NCI-H1436 treated with DMSO at 0.1 percent for 48 hours (cell line): ENCODE data around the gene ARHGAP24.

Experiments used
- DNase-seq: peaks from one replicate; lab custom pipeline; 2025; lab: John Stamatoyannopoulos, UW

ARHGAP24 gene

DNA sequence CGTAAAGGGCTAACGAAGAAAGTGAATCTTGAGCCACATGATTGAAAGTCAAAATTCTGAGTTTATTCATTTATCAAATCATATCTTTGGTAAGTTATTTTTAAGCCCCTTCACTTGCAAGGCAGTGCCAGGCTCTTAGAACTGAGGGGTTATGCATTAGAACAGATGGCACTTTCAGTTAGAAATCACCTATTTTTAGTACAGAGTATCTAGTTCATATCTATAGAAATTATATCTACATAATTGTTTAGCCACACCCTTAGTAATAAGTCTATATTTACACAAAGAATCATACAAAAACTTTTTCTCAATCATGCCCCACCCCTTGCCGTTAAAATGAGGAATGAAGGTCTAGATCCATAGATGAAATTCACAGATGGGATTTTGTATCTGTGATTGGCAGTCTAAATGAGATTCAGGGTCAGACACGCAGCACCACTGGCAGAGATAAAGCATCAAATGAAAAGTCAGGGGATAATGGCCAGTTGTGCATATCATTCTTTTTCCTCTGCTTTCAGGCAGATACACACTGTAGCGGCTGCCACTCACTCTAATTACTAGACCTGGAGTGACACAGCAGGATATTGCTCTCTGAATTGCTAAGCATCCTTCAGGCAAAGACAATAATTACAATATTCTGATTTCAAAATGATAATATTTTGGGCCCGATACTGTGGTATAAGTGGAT lies 444.4 kb downstream of the ARHGAP24 start:
- no peak for DNase-seq

DNA sequence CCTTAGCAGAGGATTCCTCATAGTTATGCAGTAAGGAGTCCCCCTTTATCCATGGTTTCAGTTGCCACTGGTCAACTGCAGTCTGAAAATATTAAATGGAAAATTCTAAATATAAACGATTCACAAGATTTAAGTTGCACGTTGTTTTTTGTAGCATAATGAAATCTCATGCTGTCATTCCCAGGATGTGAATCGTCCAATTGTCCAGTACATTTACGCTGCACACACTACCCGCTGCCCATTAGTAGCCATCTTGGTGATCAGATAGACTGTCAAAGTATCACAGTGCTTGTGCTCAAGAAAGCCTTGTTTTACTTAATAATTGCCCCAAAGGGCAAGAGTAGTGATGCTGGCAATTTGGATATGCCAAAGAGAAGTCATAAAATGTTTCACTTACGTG lies 450.1 kb downstream of the ARHGAP24 start:
- no peak for DNase-seq

DNA sequence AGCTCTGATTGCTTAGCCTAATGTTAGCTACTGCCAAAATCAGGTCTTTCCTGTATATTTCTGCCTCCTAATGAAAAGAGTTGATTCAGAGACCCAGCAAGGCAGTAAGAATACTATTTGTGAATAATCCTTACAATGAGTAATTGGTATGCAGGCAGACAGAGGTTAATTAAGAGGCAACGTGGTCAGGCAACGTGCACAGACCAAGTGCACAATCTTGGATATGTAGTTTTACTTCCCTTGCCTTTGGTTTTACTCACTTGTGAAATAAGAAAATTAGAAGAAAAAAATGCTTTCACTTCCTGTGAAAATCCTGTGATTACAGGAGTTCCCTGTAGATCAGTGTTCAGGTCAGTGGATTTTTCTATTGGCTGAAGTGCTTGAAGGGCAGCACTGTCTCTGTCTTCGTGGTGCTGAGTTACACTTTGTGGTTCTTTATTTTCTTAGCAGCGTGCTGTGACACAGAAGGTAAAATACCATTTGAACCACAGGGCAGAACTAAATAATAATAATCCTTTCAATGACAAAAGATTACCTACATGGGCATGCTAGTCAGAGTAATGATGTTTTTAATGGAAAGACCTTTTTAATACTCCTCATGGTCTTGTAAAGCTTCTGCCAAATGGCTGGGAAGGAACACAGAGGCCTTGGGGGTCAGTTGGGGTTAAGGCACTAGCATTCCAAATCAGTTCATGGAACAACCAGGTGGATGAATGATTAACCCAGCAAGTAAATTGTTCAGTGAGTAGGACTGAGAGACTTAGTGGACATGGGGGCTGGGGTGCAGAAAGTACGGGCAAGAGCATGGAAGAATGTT lies 454.0 kb downstream of the ARHGAP24 start:
- no peak for DNase-seq

DNA sequence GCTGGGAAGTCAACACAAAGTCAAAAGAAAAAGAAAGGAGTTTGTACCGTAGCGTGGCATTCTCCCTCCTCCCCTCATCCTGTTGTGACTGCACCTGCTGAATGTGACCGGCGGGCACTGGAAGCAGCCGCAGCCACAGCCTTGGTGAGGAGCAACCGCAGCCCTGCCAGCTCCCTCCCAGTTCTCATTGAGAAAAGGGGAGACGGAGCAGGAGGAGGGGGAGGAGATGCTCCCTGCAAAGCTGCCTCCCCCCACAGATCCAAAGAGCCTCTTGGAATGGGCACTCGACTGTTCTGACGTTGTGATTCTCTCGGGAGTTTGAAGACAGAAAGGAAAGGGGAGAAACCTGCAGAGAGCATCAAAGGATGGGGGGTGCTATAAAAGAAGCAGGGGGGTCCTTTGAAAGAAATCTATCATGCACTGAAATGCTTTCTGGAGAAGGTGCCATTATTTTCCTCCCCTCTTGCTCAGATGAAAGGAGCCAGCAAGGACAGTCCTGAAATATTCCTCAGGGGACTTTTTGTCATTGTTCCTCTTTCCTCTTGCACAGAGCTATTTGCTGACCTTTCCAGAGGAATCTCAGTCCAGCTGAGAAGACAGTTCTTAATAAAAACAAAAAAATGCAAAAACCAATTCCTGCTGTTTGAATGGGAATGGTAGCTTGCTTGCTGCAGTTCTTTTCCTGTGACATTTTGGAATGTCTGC lies 455.2 kb downstream of the ARHGAP24 start:
- no peak for DNase-seq

DNA sequence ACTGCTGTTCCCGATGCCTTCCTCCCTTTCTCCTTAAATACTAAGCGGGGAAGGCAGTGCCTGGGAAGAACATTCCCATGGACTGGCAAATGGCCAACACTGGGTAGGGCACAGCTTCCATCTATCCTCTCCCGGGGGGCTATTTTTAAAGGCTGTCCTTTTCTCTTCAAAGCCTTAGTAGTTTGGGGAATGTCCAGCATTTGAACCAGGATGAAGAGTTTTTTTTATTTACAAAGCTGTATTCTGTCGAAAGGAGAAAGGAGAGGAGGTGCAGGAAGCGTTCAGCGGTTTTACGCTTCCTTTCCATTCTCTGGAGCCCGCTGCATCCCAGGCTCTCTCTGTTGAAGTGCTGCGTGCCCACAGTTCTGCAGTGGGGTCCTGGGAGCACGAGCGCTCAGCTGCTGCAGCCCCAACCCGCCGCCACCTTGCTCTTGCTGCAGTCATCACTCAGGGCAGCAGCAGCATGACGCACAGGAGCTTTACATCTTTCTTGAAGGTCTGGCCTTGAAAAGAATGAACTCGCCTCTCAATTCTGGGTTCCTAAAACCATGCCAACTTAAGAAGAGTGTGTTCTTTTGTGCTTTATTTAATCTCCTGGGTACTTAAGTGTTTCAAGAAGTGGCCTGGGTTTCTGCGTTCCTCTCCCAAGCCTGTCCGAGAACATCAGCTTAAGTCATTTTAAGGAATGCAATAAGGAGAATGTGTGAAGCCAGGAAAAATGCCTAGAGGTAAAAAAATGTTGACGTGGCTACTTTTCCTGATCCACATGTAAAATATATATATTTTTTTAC lies 457.7 kb downstream of the ARHGAP24 start:
- no peak for DNase-seq

DNA sequence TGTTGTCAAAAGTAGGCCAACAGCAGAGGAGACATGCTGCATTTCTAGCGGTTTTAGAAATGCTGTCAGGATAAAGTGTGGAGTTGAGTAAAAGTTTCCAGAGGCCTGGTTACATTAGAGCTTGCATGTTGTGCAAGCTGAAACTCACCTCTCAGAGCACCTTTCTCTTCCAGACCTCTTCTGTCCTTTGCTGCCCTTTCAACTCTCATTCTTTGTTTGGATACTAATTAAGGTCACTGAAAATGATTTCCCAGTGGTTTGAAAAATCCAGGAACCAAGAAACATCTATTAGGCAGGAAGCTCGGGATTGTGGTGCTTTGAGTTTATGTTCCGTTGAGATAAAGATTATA lies 458.3 kb downstream of the ARHGAP24 start:
- DNase-seq, result no peak

DNA sequence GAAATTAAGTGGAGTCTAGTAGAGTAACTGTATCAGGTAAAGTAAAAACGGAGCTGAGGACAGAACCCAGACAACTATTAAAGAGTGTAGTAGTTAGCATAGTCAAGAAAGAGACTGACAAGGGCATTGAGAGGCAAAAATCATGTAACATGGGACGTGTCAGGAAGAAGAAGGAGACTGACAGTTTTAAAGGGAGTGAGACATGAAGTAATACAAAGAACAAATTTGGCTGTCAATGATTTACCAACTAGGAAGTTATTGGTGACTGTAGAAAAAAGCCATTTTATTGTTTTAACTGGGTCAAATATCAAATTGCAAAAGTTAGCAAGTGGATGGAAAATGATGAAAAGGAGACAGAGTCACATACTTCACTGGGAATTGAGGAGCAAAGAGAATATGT lies 462.6 kb downstream of the ARHGAP24 start:
- DNase-seq, result no peak

DNA sequence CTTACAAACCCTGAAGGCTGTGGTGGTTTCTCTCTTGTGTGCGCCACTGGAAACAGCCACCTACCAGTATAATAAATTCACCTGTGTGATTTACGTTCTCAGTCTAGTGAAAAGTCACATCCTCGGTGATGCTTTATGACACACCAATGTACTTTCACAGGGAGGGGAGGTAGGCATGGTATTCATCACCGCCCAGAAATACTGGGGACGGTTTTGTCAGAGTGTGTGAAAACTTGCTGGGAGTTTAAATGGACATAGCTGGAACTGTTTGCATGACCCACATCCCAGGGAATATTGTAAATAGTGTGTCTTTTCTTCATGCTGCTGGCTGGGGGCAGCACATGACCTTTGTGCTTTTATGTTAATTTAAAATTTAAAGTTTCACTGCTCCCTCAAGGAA lies 463.1 kb downstream of the ARHGAP24 start:
- no peak for DNase-seq

DNA sequence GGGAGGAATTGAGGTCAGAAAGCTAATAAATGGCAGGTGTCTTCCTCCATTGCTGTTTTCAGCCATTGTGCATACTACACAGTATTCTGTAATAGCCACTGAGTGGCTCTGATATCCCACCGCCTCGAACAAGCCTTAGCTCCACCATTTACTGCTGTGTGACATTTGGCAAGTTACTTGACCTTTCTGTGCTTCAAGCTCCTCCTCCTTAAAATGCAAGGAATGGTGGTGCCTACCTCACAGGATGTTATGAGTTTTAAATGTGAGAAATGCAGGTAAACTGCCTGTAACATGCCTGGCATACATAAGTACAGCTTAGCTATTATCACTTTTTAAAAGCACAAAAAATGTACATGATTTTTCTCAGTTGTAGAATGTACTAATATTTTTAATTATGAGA lies 464.0 kb downstream of the ARHGAP24 start:
- DNase-seq, result no peak

DNA sequence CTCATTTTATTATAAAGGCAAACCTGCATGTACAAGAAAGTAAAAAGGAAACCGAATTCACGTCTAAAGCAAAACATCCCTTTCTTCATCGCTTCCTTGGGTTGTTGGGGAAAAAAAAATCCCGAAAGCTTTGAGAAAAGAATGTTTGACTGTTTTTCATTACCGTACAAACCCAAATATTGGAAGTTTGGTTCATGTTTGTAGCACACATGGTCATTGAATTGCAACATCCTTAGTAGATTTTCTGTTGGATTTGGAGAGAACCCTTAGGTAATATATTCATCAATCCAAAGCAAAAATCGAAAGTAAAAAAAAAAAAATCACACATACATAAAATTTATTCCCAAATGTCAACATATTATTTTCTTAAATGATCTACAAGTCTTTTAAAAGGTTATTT lies 464.6 kb downstream of the ARHGAP24 start:
- DNase-seq, result no peak

DNA sequence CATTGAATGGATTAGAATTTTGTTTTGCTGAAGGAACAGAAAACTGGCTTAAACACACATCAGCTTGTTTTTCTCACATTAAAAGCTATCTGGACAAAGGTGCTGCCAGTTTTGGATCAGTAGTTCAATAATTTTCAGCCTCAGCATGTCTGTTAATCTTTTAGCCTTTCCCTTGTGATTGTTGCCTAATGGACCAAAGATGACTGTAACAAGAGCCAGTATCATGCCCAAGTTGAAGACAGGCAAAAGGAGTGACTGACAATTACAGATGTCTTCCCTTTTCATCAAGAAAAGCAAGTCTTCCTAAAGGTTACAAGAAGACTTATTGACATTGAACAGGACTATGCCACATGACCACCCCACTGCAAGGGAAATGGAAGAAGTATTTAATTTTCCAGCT lies 465.2 kb downstream of the ARHGAP24 start:
- DNase-seq, result no peak

DNA sequence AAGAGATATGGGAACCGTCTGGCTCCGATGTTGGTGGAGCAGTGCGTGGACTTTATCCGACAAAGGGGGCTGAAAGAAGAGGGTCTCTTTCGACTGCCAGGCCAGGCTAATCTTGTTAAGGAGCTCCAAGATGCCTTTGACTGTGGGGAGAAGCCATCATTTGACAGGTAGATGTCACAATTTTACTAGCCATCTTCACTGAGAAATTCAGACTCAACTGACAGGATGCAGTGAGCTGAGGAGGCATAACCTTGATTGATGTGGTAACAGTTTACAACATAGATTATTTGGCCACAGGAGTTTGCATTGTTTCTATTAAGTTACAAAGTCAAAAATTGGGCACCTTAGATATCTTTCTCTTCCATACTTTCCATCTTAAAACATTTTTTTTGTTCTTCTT lies 467.2 kb downstream of the ARHGAP24 start:
- no peak for DNase-seq

DNA sequence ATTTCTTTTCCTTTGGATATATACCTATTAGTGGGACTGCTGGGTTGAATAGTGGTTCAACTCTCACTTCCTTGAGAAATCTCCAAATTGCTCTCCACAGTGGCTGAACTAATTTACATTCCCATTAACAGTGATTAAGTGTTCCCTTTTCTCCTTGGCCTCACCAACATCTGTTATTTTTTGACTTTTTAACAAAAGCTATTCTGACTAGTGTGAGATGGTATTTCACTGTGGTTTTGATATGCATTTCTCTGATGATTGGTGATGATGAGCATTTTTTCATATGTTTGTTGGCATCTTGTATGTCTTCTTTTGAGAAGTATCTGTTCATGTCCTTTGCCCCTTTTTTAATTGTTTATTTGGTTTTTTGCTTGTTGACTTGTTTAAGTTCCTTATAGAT lies 471.9 kb downstream of the ARHGAP24 start:
- DNase-seq, result no peak

DNA sequence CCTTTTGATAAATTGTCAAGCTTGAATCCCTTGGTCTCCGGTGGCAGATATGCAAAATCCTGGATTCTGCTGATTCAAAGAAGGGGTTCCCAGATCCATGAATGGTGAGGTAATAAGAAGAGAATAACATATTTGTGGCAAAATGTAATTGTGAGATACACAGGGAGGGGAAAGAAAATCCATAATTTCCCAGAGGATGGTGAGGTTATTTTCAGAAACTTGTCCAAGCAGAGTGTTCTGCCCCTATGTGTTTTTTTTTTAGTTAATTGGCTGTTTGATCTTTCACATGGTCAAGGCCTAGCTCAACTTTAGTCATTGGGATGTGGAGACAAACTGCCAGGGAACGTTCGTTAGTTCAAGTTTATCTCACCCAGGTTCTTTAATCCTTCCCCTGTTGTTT lies 476.1 kb downstream of the ARHGAP24 start:
- no peak for DNase-seq

DNA sequence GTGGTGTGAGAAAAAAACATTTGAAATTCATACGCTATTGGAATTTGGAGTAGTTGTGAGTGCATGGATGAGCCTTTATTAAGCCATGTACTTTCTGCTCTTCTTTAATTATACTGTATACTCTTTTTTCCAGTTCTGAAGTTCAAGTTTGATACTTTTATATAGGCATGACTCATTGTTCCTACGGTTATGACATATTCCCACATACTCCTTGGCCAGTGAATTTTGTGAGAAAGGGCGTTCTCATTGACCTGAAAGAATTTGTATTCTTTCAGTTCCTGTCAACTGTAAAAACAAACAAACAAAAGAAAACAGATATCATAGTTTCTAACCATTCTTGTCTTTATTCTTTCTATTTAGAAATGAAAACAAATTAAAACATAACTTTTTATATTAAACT lies 477.6 kb downstream of the ARHGAP24 start:
- DNase-seq, result no peak

DNA sequence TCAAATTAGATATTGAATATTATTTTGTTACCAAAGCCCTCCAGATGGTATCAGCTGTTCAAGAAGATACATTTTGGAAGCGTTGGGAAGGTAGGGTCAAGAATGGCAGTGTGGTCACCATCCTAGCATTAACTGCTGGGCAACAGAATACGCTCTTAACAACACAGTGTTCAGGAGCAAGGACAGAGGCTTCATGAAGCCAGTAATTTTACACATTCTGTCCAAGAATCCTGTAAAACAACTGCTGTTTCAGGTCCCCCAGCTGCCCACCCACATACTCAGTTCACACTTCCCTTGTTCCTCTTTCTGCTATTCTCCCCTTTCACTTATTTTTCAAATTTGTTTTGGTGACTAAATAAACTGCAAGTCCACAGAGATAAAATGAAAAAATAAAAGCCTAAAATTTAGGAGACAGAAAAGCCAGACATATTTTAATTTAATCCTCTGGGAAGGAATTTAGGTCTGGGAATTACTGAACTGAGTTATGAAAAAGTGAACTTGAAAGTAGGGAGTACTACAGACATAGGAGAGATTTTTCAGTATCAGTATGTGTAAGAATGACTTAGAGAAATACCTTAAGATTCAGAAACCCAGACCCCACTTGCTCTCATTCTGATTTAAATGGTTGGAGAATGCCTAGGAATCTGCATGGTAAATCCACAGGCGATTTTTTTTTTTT lies 478.2 kb downstream of the ARHGAP24 start:
- DNase-seq, result no peak

DNA sequence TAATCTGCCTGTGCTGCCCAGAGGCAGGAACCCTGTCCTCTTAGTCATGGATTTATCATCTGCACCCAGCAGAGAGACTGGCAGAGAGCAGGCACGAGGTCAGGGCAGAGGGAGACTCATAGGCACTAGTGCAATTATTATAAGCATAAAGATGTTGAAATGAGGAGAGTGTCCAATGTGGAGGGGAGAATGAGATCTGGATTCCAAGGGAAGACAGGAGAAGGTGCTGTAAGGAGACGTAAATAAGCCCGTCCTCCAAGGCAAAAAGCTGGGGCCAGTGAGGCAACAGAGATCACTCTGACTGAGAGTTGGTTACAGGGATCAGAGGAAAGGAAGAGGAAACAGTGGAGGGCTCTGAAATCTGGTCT lies 478.7 kb downstream of the ARHGAP24 start:
- no peak for DNase-seq

DNA sequence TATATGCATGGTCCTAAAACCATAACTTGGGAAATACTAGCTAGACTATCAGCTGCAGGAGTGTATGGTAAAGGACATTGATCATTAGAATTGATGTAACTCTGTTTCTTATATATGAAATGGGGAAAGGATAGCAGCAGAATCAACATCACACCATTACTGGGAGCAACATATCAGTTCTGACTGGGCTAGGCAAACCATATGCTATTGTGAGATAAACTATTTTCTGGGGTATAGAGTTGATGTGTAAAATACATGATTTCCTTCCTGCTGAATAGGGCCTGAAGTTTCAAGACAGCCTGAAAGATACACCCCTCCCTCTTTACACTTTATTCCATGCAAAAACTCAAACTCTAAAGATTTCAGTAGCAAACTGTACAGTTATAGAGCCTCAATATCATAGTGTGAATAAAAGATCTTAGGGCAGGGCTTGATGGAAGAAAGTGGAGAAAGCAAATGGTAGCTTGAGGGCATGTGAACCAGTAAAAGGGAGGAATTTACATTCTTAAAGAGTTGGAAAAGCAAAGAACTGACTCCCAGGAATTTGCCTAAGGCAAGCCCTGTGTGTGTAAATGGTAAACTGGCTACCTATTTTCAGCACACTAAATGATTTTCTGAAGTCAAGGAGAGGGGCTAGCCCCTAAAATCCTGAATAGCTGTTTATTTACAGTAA lies 480.8 kb downstream of the ARHGAP24 start:
- no peak for DNase-seq

DNA sequence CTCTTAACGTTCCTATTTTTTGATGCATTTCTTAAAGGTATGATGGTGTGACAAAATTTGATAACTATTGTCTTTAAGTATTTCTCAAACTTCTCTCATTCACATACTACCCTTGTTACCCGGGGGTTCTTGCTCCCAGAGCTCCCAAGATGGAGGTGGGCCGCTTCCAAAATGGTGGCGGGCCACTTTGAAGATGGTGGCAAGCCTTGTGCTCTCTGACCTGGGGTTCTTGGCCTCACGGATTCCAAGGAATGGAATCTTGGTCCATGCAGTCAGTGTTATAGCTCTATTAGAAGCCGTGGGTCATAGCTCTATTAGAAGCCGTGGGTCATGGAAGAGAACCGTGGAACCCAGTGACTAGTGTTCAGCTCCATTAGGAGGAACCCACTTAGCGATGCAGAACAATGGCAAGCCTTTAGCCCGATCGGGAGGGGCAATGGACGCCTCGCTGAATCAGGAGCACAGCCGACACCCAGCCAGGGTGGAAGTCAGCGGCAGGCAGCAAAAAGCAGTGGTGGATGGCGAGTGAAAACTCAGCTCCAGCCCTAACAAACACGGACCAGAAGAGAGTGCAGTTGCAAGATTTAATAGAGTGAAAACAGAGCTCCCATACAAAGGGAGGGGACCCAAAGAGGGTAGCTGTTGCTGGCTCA lies 481.5 kb downstream of the ARHGAP24 start:
- no peak for DNase-seq

DNA sequence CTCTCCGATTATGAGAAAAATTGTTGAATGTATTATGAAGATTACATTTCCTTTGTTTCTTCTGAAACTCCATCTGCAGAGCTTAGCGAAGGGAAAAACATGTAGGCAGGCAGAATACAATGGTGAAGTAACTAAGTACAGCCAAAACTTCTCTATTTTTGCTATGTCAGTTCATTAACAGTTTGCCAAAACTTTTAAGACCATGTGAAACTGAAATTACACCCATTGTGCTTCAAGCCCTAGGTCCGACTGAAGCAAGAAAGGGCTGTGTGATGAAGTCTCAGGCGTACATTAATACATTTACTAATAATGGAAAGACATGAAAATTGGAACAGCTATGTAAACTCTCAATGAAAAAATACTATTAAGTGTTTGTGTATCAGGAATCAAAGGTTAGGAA lies 486.9 kb downstream of the ARHGAP24 start:
- no peak for DNase-seq

DNA sequence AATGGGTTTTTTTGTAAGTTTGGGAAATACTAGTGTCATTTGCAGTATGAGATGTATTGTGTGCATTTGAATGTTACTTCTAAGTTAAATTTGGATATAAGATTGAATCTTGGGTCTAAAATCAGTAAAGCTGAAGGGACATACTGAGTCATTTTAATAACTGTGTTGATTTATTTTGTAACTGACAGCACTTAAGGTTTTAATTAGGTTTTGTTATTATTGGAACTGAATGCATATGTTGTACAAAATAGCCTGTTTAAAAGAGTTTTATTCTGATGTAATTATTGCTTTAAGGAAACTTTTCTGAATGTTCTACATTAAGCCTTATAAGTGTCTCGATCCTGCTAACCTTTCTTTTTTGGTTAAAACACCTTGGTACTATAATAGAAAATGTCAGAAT lies 488.3 kb downstream of the ARHGAP24 start:
- DNase-seq, result no peak
